Inflammatory macrophage (primary cell): ENCODE data around the gene DLX1.
"Not testable (repeated sequence)": the region's sequence is repeated elsewhere in the genome, so short reads cannot be mapped to it uniquely, and the experiment has no call there.

Experiments used
- DNase-seq, 2 donors: peaks; one replicate each; pipeline ENCODE4 v3.0.0-alpha.2; 2020 to 2022
- total RNA-seq, 18 experiments: gene quantifications; one replicate each; lab custom pipeline; 2026; ENCODE audit warnings: mixed read lengths in 6 of 18, inconsistent platforms in 2 of 18; lab: John Stamatoyannopoulos, UW

The DLX1 gene
- total RNA-seq, result 0 to 0.31 (median 0) reads per million in 18 experiments

DNA sequence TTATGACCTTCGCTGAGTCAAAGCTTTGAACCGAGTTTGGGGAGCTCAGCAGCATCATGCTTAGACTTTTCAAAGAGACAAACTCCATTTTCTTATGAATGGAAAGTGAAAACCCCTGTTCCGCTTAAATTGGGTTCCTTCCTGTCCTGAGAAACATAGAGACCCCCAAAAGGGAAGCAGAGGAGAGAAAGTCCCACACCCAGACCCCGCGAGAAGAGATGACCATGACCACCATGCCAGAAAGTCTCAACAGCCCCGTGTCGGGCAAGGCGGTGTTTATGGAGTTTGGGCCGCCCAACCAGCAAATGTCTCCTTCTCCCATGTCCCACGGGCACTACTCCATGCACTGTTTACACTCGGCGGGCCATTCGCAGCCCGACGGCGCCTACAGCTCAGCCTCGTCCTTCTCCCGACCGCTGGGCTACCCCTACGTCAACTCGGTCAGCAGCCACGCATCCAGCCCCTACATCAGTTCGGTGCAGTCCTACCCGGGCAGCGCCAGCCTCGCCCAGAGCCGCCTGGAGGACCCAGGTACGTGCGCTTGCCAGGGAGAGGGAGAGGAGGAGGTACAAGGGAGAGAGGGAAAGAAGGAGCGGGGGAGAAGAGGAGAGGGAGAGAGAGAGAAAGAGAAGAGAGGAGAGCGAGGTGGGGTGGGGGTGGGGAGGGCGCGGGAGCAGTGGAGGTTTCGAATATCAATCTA lies at the start of gene DLX1:
DLX1 (plus strand) TSS at position 48 of the 700 bp plus-strand sequence; CDS start at position 219, 171 bp downstream.
- DNase-seq, result no peak

DNA sequence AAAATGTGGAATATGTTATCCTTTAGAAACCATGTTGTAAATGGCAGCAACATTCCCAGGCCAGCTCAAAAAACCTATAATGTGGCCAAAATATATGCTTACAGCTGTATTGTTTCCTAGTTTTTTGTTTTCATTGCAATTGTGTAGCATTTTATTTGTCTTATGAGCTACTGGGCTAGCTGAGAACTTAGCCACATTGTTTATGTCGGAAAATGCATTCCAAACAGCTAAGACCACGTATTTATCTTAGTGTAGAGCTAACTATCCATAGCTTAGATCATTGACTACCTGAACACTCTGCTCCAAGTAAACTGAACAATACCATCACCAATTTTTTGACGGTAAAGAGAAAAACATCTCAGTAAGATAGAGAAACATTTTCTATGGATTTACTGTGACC lies 47.2 kb upstream of the DLX1 start:
- DNase-seq, result no peak

DNA sequence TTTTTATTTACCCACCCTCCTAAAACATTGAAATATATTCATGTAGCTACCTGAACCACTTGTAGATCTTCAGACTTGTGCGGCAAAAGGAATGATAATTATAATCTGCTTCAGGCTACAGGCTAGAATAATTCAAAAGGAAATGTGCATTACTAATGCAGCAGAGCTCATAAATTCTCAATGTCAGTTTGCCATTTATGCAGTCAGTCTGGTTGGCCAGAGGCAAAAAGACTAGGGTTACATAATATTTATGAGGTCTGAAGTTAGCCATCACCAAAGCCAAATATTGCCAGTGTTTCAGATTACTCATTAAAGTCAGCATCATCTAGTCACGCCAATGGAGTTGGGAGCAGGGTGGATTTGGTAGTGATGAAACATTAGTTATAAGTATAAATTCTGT lies 46.7 kb upstream of the DLX1 start:
- no peak for DNase-seq

DNA sequence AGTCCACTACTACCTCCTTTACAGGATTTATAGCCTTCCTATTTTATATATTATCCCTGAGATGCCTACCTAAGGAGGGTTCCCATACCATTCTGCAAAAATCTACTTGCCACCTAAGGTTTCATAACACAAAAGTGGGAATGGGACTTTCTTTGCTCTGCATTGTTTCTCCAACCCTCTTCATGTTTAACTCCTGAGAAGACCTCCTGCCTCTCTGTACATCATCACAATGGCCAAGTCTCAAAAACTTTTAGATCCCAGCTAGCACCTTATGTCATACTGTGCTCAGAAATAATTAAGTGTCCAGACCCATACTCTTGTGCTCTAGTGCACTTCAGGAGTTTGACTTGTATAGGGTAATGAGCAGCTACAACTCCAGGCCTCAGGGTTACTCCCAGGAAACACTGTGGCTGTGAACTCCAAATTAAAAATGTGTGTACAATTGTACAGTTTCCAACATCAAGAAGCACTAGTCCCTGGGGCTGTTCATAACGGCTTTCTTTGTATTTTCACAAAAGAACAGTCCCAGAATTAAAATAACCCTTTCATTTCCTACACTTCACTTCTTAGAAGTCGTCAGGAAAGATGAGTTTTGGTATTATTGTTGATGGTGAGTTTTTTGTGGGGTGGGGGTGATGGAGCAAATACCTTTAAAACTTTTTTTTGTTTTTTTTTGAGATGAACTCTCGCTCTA lies 46.1 kb upstream of the DLX1 start:
- DNase-seq, result no peak

DNA sequence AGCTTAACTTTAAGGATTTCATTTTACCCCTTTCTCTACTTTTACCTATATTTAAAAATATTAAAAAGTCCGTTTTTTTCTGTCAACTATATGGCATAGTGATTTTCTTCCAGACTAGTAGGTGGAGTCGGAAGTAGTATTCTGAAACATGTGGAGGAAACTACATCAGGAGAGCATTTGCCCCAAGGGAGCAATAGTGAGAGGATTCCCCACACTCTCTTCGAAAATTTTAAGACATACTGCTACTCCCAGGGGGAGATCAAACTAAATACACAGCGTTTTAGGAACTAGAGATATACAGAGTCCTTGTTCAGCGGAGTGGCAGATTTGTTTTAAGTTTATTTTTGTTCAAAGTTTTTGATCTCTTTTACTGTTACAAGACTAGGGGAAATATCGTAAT lies 45.0 kb upstream of the DLX1 start:
- no peak for DNase-seq

DNA sequence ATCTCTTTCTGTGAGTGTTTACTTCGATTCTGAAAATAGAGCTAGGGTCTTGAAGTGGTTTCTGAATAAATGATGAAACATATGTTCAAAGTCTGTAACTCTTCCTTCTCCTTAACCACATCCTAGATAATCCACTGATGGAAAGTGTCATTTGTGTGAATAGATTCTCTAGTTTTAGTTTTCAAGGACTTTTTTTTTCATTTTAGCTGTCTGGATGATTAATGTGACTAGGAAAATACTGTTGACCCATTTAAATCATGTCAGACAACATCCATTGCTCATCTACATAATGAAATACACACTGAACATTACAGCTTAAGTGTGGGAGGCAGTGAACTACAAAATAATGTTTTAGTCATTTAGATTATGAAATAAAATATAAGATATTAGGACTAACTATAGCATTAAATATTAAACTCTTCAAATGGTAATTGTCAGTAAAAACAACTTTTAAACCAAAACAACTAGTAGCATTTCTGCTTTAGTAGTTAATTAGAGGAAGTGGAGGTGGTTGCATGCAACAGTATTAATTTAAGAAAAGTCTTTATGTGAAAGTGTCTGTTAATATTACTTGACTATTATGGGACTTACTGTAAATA lies 39.1 kb upstream of the DLX1 start:
- peak in 1 of 2 donors; percentile 12 for DNase-seq

DNA sequence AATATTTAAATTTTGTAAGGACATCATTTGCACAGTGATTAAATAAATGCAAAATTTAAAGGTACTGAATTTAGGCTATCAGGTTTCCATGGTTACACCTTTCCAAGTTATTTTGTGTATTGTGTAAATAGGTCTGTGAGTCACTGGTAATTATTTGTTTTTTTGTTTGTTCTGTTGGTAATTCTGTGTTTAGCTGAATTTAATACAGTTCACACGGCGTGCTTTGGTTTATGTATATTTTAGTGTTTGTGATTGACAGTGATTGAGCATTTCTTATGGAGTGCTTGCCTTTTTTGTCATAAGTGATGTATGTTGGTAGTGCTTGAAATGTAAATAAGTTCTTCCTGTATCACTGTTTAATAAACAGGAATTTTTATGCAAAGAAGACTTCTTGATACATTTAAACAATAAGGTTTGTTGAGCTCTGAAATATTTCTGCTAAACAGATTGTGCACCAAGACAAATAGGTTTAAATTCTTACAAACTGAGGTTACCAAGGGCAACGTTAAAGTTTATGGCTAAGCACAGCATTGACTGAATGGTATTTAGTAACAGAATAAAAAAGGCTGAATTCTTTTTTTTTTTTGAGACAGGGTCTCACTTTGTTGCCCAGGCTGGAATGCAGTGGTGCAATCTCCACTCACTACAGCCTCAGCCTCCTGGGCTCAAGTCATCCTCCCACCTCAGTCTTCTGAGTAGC lies 38.3 kb upstream of the DLX1 start:
- DNase-seq, result no peak

DNA sequence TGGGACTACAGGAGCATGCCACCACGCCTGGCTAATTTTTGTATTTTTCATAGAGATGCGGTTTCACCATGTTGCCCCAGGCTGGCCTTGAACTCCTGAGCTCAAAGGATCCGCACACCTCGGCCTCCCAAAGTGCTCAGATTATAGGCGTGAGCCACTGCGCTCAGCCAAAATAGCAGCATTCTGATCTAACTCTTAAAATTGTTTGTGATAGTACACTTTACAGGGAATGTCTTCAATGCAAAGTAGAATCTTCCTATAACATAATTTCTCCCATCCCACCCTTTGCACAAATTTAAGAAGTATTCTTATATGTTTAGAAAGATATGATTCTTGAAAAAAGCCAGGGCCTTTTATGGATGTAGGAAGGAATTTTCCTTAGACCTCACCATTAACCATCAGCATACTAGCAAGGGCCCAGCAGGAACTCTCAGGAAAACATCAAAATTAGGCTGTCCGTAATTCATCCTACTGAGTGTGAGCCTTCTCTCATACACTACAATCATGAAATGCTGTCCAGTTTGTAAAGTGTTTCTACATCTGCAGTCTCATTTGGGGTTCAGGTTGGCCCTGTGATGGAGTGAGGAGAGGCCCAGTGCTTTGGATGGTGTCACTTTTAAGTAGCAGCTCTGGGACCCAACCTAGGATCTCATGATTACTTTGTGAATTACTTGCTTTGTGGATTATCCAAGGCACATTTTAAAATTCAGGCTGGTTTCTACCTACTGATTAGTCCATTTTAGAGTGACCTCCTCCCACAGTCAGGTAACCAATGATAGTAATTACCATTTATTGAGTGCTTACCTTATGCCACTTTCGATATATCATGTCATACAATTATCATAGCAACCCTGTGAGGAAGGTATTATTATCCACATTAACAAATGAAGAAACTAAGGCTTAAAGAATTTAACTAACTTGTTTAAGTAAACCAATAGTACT lies 37.5 kb upstream of the DLX1 start:
- DNase-seq, result no peak

DNA sequence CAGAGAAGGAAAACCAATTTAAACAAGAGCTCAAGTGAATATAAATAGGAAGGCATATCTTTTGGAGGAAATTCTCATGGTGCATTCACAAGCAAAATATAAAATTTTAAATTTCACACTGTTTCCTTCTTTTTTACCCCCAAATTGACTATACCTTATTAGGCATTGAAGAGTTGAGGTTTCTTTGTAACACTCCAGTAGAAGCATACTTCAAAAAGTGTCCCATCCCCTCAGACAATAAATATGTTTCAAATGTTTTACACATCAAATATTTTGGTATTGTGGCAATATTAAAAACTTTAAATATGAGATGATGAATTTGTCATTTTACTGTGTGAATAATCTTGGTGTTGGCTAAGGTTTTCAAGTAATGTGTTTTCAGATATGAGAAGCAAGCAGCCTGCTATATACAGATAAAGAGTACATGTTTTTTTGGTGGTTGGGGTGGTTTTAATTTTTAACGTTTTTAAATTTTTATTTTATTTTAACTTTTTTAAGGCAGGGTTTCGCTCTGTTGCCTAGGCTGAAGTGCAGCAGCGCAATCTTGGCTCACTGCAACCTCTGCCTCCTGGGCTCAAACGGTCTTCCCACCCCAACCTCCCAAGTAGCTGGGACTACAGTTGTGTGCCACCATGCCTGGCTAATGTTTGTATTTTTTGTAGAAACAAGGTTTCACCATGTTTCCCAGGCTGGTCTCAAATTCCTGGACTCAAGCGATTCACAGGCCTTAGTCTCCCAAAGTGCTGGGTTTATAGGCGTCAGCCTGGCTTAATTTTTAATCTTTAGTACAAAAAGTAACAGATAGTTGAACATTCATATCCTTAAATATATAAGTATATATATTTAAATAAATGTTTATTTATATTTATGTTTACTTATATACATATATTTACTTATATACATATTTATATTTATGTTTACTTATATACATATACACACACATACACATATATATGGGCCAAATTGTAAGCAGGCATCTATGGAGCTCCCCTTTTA lies 36.5 kb upstream of the DLX1 start:
- no peak for DNase-seq

DNA sequence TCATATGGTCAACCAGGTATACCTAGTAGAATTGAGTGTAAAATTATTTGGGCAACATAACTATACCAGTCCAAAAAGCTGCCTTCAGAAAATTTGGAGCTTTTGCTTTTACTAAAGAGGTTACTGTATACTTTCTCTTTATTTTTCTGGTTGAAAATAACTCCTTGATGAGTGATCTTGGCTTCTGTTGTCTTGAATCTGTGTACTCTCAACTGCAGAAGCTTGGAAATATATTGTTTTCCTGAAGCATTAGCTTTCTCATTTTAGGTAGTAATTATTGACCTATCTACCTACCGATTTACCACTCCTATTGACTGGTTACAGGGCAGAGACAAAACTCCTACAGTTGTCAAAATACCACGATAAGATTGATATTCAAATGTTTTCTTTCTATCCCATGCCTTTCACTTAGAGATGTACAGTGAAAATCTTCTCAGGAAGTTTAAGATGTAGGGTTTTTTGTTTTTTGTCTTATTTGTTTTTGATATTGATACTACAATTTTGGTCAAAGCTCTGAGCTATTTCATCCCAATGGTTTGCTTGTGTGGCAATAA lies 35.7 kb upstream of the DLX1 start:
- DNase-seq, result no peak

DNA sequence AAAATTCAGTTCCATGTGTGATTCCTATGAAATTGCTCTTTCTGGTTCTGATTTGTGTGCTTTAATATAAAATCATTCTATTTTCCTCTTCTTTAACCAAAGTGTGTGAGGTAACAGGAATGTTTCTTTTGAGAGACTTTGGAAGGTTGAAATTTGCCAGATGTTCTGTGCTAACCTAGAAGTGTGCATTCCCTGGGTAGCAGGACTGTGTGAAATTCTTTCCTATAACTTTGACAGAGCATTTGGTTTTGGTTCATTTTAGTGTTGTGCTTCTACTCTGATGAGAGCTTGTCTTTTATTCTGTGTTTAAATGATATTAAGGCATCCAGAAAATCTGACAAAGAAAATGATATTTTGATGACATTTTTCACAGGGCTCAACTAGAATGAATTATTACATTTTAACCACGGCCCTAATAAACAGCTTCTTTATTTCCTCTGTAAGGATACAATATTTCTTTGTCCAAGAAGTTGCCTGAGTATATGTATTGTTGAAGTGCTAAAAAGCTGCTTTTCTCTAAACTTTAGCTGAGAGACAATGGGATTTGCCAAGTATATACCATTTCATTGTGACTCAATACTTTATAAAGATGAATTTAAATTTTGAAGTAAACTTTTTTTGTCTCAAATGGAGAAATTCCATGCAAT lies 34.7 kb upstream of the DLX1 start:
- no peak for DNase-seq

DNA sequence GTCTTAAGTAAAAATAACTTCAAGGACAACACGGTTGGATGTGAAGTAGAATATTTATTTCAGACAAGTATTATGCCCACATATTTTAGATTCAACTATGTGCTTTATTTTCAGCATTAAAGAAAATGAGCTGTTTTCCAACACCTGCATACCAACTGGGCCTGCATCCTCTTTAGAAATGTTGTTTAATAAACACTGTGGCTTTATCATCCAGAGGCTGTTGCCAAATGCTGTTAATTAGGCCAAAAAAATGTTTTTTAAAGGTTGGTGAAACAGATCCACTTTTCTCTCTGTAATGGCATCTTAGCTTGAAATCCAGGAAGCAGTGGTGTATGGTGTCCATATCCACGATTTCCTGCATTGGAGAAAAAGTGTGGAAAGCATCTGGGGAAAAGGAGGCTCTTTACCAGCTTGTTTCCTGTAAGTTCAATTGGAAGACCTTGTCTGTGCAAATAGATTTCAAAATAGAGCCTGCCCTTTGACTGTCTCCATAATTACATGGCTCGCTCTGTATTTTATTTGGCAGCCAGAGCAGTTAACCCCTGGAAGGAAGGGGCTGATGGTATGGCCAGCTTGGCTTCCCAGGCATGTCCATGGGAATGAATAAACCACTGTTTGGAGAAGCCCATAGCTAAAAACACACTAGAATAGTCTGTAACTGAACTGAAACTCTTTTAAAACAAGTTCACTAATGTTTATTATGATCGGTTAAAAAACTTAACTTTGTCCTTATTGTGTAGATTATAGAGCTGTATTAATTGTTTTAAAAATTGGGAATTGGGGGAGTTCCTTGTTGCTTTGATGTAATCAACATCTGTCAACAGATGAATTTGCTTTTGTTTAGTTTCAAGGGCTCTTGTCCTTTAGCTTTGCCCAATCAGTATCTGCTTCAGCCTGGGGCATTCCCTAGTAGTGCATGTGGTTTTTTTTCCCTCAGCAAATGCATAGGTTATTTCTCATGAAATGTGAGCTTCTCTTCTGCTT lies 33.0 kb upstream of the DLX1 start:
- DNase-seq, result no peak

DNA sequence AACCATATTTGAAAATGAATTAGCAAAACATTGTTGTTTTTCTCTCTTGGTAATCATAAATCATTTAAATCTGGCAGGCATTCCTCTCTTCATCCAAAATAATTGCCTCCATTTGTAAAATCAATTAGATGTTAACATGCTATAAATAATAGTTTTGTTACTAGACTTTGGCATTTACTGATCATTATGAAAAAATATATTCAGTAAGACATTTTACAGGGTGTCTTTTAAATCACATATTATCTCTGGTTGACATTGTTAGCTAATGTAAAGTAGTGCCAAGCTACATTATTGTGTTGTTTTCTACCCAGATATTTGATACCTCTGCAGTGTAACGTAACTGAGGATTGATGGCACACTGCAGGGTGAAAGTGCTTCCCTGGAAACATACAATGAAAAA lies 31.8 kb upstream of the DLX1 start:
- no peak for DNase-seq

DNA sequence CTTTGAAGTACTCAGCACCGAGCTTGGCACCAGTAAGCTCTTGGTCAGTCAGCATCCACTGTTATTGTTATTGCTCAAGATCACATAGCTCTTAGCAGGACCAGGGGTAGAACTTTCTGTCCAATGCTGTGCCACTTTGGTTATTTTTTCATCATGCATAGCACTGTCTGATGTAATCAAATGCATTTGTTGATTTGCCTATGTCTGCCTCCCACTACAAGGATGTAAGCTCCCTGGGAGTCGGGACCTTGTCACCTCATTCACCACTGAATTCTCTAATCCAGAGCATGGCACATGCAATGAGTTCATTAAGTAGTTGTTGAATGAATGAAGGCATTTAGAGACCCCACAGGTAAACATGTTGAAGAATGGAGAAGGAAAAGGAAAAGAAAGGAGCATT lies 29.0 kb upstream of the DLX1 start:
- no peak for DNase-seq

DNA sequence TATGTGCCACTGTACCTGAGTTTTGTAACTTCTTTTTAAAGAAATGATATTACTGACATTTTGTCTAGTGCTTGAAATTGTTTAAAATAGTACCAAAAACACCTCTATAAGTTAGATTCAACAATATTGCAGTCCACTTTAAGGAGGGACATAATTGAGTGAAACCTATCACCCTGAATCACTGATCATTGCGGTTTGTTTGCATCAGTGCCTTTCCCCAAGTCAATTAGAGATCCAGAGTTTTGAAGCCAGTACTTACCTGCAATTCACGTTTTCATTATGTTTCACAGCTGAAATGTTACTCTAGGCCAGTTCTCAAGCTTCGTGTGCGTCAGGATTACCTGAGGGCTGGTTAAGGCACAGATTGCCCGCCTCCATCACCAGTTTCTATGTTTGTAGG lies 26.6 kb upstream of the DLX1 start:
- DNase-seq, result no peak

DNA sequence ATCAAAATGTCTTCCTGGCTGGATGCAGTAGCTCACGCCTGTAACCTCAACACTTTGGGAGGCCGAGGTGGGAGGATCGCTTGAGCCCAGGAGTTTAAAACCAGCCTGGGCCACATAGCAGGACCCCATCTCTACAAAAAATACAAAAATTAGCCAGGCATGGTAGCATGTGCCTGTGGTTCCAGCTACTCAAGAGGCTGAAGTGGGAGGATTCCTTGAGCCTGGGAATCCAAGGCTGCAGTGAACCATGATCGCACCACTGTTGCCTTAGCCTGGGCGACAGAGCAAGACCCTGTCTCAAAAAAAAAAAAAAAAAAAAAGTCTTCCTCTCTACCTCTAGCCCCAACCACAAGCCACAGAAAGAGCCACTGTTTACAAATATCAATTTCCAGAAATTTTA lies 25.2 kb upstream of the DLX1 start:
- not testable (repeated sequence) for DNase-seq

DNA sequence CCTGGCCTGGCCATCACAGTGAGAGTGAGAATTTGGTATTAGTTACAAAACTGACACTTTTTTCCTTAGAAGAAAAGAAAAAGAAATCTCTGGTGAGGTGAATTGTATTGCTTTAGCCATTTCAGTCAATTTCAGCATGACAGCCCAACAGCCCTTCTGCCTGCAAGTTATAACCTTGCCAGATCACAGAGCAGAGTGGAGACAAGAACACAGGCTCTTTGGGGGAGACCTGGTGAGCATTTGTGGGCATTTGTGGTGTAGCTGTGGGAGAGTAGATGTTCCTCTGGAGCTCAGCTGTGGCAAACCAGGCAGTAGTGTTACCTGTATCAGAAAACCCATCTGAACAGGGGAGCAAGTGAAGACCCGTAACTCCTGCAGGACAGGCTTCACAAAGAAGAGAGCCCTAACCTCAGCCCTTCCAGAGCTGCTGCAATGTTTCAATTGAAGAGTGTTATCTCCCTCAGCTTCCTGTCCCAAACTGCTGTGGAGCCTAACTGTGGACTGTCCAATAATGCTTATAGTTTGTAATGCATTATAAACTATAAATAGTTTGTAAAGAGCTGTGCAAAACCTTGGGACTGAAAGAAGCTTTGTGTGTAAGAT lies 22.8 kb upstream of the DLX1 start:
- no peak for DNase-seq

DNA sequence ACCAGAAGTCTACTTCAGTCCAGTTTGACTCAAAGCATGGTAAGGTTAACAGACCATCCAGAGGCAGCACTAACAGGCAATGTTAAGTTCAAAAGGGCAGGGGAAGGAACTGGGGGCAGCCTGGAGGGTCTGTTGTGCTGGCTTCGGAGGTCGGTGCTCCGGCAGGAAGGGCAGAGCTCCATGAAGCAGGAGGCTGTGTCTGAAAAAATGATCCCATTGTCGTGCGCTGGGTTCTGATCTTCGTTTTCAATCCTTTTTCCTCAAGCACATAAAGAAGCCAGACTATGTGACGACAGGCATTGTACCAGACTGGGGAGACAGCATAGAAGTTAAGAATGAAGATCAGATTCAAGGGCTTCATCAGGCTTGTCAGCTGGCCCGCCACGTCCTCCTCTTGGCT lies 21.9 kb upstream of the DLX1 start:
- DNase-seq, result no peak
